ENCODE measurements around the gene CHERP.

- TF ChIP-seq CTCF (conservative IDR thresholded peaks at IDR 0.05; ENCODE audit: low read length) (no peak), EZH2phosphoT487 (IDR thresholded peaks at IDR 0.05; ENCODE audit: borderline replicate concordance, low read depth, low read length) (no peak)
Observed at GRCh38 chr19:16576690-16577530, 34.7 kb upstream of the CHERP start.
